ENCODE measurements around the gene PCDH10. TPM values are rescaled to one million over a fixed set of nuclear protein-coding genes. Genes with fewer than 3 reads are reported as not detected.

Gene PCDH10
- total and polyA plus RNA-seq, 8 donors, result 0.45 to 0.93 (median 0.59) TPM

DNA sequence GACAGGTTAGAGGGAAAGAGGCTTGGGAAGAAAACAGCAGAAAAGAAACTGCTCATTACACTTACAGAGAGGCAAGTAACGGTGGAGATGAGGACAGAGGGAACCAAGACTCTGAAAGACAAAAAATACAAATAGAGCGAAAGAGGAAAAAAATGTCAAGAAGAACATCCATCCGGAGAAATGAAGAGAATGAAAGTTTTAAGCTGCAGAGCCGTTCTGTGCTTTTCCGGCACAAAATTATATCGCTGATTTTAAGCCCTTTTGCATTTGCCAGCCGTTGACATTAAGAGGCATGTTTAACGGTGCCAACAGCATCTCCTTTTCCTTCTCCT, 236 bp downstream of the PCDH10 start:
- peaks cover 27 to 64% of the 10 kb centered on the region in 2 donors for H3K4me1 ChIP-seq
- DNase-seq, result no peak
- no peak for ATAC-seq
- no peaks in the 10 kb centered on the region for H3K9me3 ChIP-seq
- TF ChIP-seq, protein P1, sequence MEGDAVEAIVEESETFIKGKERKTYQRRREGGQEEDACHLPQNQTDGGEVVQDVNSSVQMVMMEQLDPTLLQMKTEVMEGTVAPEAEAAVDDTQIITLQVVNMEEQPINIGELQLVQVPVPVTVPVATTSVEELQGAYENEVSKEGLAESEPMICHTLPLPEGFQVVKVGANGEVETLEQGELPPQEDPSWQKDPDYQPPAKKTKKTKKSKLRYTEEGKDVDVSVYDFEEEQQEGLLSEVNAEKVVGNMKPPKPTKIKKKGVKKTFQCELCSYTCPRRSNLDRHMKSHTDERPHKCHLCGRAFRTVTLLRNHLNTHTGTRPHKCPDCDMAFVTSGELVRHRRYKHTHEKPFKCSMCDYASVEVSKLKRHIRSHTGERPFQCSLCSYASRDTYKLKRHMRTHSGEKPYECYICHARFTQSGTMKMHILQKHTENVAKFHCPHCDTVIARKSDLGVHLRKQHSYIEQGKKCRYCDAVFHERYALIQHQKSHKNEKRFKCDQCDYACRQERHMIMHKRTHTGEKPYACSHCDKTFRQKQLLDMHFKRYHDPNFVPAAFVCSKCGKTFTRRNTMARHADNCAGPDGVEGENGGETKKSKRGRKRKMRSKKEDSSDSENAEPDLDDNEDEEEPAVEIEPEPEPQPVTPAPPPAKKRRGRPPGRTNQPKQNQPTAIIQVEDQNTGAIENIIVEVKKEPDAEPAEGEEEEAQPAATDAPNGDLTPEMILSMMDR (IDR thresholded peaks at IDR 0.05), result no peak
- intact Hi-C loops (cut with DNase I), result no loop called here
- no peaks in the 10 kb centered on the region for H3K36me3 ChIP-seq
- no peak overlapping the region for H3K27ac ChIP-seq
- H3K27me3 ChIP-seq, result peaks cover 85 to 100% of the 10 kb centered on the region in 2 donors
- peak overlapping the region; percentile 16 to 35 for H3K4me3 ChIP-seq

DNA sequence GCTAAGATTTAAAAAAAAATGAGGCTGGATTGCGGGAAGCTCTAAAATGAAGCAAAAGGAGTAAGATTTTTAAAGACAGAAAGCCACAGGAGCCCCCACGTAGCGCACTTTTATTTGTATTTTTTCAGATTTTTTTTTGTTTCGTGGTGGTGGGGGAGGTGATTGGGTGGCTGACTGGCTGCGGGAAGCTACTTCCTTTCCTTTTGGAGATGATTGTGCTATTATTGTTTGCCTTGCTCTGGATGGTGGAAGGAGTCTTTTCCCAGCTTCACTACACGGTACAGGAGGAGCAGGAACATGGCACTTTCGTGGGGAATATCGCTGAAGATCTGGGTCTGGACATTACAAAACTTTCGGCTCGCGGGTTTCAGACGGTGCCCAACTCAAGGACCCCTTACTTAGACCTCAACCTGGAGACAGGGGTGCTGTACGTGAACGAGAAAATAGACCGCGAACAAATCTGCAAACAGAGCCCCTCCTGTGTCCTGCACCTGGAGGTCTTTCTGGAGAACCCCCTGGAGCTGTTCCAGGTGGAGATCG, 908 bp downstream of the PCDH10 start:
- TF ChIP-seq, protein P1 (IDR thresholded peaks at IDR 0.05), result no peak
- H3K4me1 ChIP-seq, result peaks cover 27 to 64% of the 10 kb centered on the region in 2 donors
- intact Hi-C loops (cut with DNase I), result no loop called here
- H3K4me3 ChIP-seq, result peak overlapping the region in 1 of 2 donors; percentile 35
- DNase-seq (no peak), ATAC-seq (no peak)
- no peaks in the 10 kb centered on the region for H3K9me3 ChIP-seq
- H3K27me3 ChIP-seq, result peaks cover 88 to 100% of the 10 kb centered on the region in 2 donors
- H3K36me3 ChIP-seq, result no peaks in the 10 kb centered on the region
- no peak overlapping the region for H3K27ac ChIP-seq

DNA sequence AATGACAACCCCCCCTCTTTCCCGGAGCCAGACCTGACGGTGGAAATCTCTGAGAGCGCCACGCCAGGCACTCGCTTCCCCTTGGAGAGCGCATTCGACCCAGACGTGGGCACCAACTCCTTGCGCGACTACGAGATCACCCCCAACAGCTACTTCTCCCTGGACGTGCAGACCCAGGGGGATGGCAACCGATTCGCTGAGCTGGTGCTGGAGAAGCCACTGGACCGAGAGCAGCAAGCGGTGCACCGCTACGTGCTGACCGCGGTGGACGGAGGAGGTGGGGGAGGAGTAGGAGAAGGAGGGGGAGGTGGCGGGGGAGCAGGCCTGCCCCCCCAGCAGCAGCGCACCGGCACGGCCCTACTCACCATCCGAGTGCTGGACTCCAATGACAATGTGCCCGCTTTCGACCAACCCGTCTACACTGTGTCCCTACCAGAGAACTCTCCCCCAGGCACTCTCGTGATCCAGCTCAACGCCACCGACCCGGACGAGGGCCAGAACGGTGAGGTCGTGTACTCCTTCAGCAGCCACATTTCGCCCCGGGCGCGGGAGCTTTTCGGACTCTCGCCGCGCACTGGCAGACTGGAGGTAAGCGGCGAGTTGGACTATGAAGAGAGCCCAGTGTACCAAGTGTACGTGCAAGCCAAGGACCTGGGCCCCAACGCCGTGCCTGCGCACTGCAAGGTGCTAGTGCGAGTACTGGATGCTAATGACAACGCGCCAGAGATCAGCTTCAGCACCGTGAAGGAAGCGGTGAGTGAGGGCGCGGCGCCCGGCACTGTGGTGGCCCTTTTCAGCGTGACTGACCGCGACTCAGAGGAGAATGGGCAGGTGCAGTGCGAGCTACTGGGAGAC, 1.6 kb downstream of the PCDH10 start:
- no peaks in the 10 kb centered on the region for H3K36me3 ChIP-seq
- H3K9me3 ChIP-seq, result no peaks in the 10 kb centered on the region
- H3K4me3 ChIP-seq, result peak overlapping the region in 1 of 2 donors; percentile 35
- H3K4me1 ChIP-seq, result peaks cover 27 to 64% of the 10 kb centered on the region in 2 donors
- DNase-seq, result peak in 2 of 4 donors; percentile 10 to 71
- H3K27me3 ChIP-seq, result peaks cover 88 to 98% of the 10 kb centered on the region in 2 donors
- no peak overlapping the region for H3K27ac ChIP-seq
- intact Hi-C loops (cut with DNase I), result no loop called here
- TF ChIP-seq, protein P1 (IDR thresholded peaks at IDR 0.05), result no peak
- ATAC-seq, result no peak

DNA sequence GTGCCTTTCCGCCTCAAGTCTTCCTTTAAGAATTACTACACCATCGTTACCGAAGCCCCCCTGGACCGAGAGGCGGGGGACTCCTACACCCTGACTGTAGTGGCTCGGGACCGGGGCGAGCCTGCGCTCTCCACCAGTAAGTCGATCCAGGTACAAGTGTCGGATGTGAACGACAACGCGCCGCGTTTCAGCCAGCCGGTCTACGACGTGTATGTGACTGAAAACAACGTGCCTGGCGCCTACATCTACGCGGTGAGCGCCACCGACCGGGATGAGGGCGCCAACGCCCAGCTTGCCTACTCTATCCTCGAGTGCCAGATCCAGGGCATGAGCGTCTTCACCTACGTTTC, 2.2 kb downstream of the PCDH10 start:
- H3K27ac ChIP-seq, result no peak overlapping the region
- TF ChIP-seq, protein P1 (IDR thresholded peaks at IDR 0.05), result no peak
- no peaks in the 10 kb centered on the region for H3K9me3 ChIP-seq
- no peak for ATAC-seq
- peak overlapping the region; percentile 5 to 35 for H3K4me3 ChIP-seq
- no peaks in the 10 kb centered on the region for H3K36me3 ChIP-seq
- DNase-seq, result peak in 2 of 4 donors; percentile 8 to 76
- peaks cover 82 to 92% of the 10 kb centered on the region in 2 donors for H3K27me3 ChIP-seq
- intact Hi-C loops (cut with DNase I), result no loop called here
- peaks cover 27 to 62% of the 10 kb centered on the region in 2 donors for H3K4me1 ChIP-seq

DNA sequence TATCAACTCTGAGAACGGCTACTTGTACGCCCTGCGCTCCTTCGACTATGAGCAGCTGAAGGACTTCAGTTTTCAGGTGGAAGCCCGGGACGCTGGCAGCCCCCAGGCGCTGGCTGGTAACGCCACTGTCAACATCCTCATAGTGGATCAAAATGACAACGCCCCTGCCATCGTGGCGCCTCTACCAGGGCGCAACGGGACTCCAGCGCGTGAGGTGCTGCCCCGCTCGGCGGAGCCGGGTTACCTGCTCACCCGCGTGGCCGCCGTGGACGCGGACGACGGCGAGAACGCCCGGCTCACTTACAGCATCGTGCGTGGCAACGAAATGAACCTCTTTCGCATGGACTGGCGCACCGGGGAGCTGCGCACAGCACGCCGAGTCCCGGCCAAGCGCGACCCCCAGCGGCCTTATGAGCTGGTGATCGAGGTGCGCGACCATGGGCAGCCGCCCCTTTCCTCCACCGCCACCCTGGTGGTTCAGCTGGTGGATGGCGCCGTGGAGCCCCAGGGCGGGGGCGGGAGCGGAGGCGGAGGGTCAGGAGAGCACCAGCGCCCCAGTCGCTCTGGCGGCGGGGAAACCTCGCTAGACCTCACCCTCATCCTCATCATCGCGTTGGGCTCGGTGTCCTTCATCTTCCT, 2.7 kb downstream of the PCDH10 start:
- Histone ChIP-seq H3K27me3 (peaks cover 78 to 87% of the 10 kb centered on the region in 2 donors), H3K4me1 (peaks cover 27 to 57% of the 10 kb centered on the region in 2 donors), H3K27ac (no peak overlapping the region), H3K36me3 (no peaks in the 10 kb centered on the region), H3K9me3 (no peaks in the 10 kb centered on the region), H3K4me3 (peak overlapping the region; percentile 5 to 35)
- intact Hi-C loops (cut with DNase I), result no loop called here
- DNase-seq (peak in 2 of 4 donors; percentile 16 to 75), ATAC-seq (no peak)
- TF ChIP-seq, protein P1 (IDR thresholded peaks at IDR 0.05), result no peak
